ENCODE data around the gene ADAMTS3. TPM values are rescaled to one million over a fixed set of nuclear protein-coding genes. Genes with fewer than 3 reads are reported as not detected.
"Not testable (repeated sequence)": the region's sequence is repeated elsewhere in the genome, so short reads cannot be mapped to it uniquely, and the experiment has no call there.

Gene ADAMTS3
- total and polyA plus RNA-seq, 7 experiments from 2014 or later, result 0.07 TPM; not detected in 6

DNA sequence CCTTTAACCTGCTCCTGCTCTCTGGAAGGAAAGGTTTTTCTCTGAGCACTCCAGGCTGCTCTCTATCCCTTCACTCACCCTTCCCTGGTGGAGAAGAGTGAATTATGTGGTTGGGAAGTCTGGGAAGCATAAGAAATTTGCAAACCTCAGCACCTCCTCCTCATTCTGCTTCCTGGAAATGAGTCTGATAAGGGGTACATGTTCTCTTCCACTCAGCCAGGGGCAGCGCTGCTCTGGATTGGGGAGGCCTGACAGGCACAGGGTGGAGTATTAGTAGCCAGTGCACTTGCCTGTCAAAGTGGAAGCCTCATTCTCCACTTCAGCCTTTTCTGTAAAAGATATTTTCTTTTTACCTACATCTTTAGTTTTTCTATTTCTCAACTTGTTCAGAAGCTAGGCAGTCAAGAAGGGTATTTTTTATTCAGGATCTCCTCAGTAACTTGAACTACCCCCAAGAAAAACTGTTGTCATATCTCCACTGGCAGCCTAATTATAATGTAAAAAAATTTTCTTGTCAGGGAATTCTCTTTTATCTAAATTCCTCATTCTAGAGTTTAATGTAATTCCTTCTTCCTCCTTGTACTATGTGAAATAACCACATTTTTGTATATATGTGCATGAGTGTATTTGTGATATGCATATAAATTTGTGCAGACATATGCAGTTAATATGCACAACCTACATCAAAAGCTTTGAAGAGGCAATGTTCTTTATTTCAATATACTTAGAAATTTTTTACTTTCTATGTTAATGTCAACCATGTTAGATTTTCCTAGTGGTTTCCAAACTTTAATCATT, 15.3 kb downstream of the ADAMTS3 start:
- Histone ChIP-seq H3K9me3 (ENCODE audit: control insufficient read depth in 2 of 3, low read length in 3 of 3) (no peaks in the 10 kb centered on the region), H3K4me3 (ENCODE audit: low read length) (no peak overlapping the region), H3K36me3 (ENCODE audit: control insufficient read depth in 2 of 3, insufficient read depth in 3 of 3, low read length in 3 of 3) (no peaks in the 10 kb centered on the region), H3K27ac (ENCODE audit: low read depth, low read length) (no peak overlapping the region), H3K4me1 (ENCODE audit: control insufficient read depth in 2 of 2, insufficient read depth in 2 of 2, low read length in 2 of 2) (no peaks in the 10 kb centered on the region), H3K27me3 (ENCODE audit: control insufficient read depth in 2 of 2, insufficient read depth in 2 of 2, low read length in 2 of 2) (no peaks in the 10 kb centered on the region)
- H3K27ac Mint-ChIP-seq, result no peak overlapping the region
- H3K9me3 Mint-ChIP-seq, result peaks cover 0 to 8% (median 2%) of the 10 kb centered on the region in 11 donors
- intact Hi-C loops (cut with micrococcal nuclease), result no loop called here
- H3K4me1 Mint-ChIP-seq, result no peaks in the 10 kb centered on the region
- ATAC-seq (no peak), DNase-seq (no peak)
- peaks cover 0 to 15% (median 10%) of the 10 kb centered on the region in 5 donors for H3K27me3 Mint-ChIP-seq
- no peak overlapping the region for H3K4me3 Mint-ChIP-seq
- ChIA-PET CTCF (no interaction called here), POLR2A (no interaction called here)
- H3K36me3 Mint-ChIP-seq, result no peaks in the 10 kb centered on the region

DNA sequence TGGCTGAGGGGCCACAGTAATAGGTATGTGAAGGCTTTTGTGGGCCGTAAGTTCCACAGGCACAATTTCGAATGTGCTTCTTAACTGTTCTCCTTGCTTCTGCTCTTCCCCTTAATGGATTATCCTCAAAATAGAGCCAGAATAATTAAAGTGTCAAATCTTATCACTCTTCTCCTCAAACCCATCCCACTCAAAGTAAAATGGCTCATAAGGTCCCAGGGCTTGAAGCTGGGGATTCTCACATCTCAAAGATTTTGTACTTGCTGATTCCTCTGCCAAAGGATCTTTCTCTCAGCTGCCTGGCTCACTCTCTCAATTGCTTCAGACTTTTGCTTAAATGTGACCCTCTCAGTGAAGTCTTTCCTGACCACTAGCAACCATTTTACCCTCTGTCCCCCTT, 16.6 kb downstream of the ADAMTS3 start:
- CTCF ChIA-PET, result no interaction called here

DNA sequence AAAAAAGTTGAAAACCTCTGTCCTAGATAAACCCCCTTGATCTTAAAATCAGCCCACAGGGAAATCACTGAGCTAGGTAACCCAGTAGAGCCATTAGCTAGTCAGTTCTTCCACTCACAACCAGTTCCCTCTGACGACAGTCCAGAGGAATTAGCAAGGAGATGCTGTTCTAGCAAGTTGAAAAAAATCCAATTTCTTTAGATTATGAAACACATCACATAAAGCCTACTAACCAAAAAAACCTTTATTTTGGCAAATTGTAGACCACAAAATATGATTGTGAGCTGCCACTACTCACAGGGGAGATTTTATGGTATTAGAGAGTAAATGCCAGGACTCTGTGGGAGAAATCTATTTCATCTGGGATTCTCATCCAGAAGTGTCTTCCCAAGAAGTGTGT, 22.6 kb downstream of the ADAMTS3 start:
- Mint-ChIP-seq H3K36me3 (no peaks in the 10 kb centered on the region), H3K4me3 (no peak overlapping the region), H3K27ac (no peak overlapping the region), H3K9me3 (peaks cover 0 to 8% (median 0%) of the 10 kb centered on the region in 11 donors), H3K4me1 (no peaks in the 10 kb centered on the region), H3K27me3 (peaks cover 0 to 4% (median 0%) of the 10 kb centered on the region in 5 donors)
- CTCF ChIA-PET, result no interaction called here
- POLR2A ChIA-PET, result no interaction called here
- no peaks in the 10 kb centered on the region for H3K4me1 ChIP-seq (ENCODE audit: control insufficient read depth in 2 of 2, insufficient read depth in 2 of 2, low read length in 2 of 2)
- ATAC-seq, result no peak
- no peak for DNase-seq
- no peak overlapping the region for H3K4me3 ChIP-seq (ENCODE audit: low read length)
- no peak overlapping the region for H3K27ac ChIP-seq (ENCODE audit: low read depth, low read length)
- no peaks in the 10 kb centered on the region for H3K9me3 ChIP-seq (ENCODE audit: control insufficient read depth in 2 of 3, low read length in 3 of 3)
- H3K36me3 ChIP-seq (ENCODE audit: control insufficient read depth in 2 of 3, insufficient read depth in 3 of 3, low read length in 3 of 3), result no peaks in the 10 kb centered on the region
- H3K27me3 ChIP-seq (ENCODE audit: control insufficient read depth in 2 of 2, insufficient read depth in 2 of 2, low read length in 2 of 2), result peaks cover 0 to 5% of the 10 kb centered on the region in 2 donors
- intact Hi-C loops (cut with micrococcal nuclease), result no loop called here

More for the DNA sequence above, 16.6 kb downstream of the ADAMTS3 start:
- H3K4me1 Mint-ChIP-seq, result no peaks in the 10 kb centered on the region
- no peak for ATAC-seq
- DNase-seq, result no peak
- H3K27ac Mint-ChIP-seq, result no peak overlapping the region
- H3K36me3 ChIP-seq (ENCODE audit: control insufficient read depth in 2 of 3, insufficient read depth in 3 of 3, low read length in 3 of 3), result no peaks in the 10 kb centered on the region
- peaks cover 0 to 8% (median 0%) of the 10 kb centered on the region in 11 donors for H3K9me3 Mint-ChIP-seq
- H3K4me3 ChIP-seq (ENCODE audit: low read length), result no peak overlapping the region
- H3K27me3 Mint-ChIP-seq, result peaks cover 0 to 10% (median 6%) of the 10 kb centered on the region in 5 donors
- POLR2A ChIA-PET, result no interaction called here
- H3K27me3 ChIP-seq (ENCODE audit: control insufficient read depth in 2 of 2, insufficient read depth in 2 of 2, low read length in 2 of 2), result no peaks in the 10 kb centered on the region
- H3K4me3 Mint-ChIP-seq, result no peak overlapping the region
- intact Hi-C loops (cut with micrococcal nuclease), result no loop called here
- no peaks in the 10 kb centered on the region for H3K9me3 ChIP-seq (ENCODE audit: control insufficient read depth in 2 of 3, low read length in 3 of 3)
- no peaks in the 10 kb centered on the region for H3K36me3 Mint-ChIP-seq
- H3K4me1 ChIP-seq (ENCODE audit: control insufficient read depth in 2 of 2, insufficient read depth in 2 of 2, low read length in 2 of 2), result no peaks in the 10 kb centered on the region
- no peak overlapping the region for H3K27ac ChIP-seq (ENCODE audit: low read depth, low read length)

DNA sequence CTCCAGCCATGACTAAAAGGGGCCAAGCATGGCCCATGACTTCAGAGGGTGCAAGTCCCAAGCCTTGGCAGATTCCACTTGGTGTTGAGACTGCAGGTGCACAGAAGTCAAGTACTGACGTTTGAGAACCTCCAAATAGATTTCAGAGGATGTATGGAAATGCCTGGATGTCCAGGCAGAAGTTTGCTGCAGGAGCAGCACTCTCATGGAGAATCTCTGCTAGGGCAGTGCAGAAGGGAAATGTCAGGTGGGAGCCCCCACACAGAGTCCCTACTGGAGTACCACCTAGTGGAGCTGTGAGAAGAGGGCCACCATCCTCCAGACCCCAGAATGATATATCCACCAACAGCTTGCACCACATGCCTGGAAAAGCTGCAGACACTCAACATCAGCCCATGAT, 28.3 kb downstream of the ADAMTS3 start:
- H3K9me3 Mint-ChIP-seq, result peaks cover 0 to 30% (median 8%) of the 10 kb centered on the region in 11 donors
- H3K36me3 ChIP-seq (ENCODE audit: control insufficient read depth in 2 of 3, insufficient read depth in 3 of 3, low read length in 3 of 3); CTCF ChIA-PET; DNase-seq; H3K36me3 Mint-ChIP-seq; H3K27me3 ChIP-seq (ENCODE audit: control insufficient read depth in 2 of 2, insufficient read depth in 2 of 2, low read length in 2 of 2); H3K4me3 ChIP-seq (ENCODE audit: low read length); H3K4me3 Mint-ChIP-seq; H3K9me3 ChIP-seq (ENCODE audit: control insufficient read depth in 2 of 3, low read length in 3 of 3); H3K27me3 Mint-ChIP-seq; intact Hi-C loops (cut with micrococcal nuclease); ATAC-seq; H3K27ac ChIP-seq (ENCODE audit: low read depth, low read length); H3K27ac Mint-ChIP-seq; POLR2A ChIA-PET; H3K4me1 ChIP-seq (ENCODE audit: control insufficient read depth in 2 of 2, insufficient read depth in 2 of 2, low read length in 2 of 2); H3K4me1 Mint-ChIP-seq: not testable (repeated sequence)

DNA sequence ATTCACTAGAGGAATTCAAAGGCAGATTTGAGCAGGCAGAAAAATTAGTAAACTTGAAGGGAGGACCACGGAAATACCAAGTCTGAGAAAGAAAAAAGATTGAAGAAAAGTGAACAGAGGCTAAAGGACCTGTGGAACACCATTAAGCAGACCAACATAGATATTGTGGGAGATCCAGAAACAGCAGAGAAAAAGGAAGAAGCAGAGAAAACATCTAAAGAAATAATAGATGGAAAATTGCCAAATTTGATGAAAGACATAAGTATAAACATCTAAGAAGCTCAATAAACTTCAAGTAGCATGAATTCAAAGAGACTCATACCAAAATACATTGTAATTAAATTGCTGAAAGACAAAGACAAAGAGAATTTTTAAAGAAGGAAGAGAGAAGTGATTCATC, 31.0 kb downstream of the ADAMTS3 start:
- intact Hi-C loops (cut with micrococcal nuclease), result no loop called here
- POLR2A ChIA-PET, result no interaction called here
- Mint-ChIP-seq H3K36me3 (no peaks in the 10 kb centered on the region), H3K4me1 (no peaks in the 10 kb centered on the region), H3K27ac (no peak overlapping the region), H3K27me3 (no peaks in the 10 kb centered on the region), H3K4me3 (no peak overlapping the region), H3K9me3 (peaks cover 0 to 30% (median 8%) of the 10 kb centered on the region in 11 donors)
- no peak for DNase-seq
- Histone ChIP-seq H3K4me1 (ENCODE audit: control insufficient read depth in 2 of 2, insufficient read depth in 2 of 2, low read length in 2 of 2) (no peaks in the 10 kb centered on the region), H3K27ac (ENCODE audit: low read depth, low read length) (no peak overlapping the region), H3K4me3 (ENCODE audit: low read length) (no peak overlapping the region), H3K27me3 (ENCODE audit: control insufficient read depth in 2 of 2, insufficient read depth in 2 of 2, low read length in 2 of 2) (no peaks in the 10 kb centered on the region), H3K9me3 (ENCODE audit: control insufficient read depth in 2 of 3, low read length in 3 of 3) (no peaks in the 10 kb centered on the region), H3K36me3 (ENCODE audit: control insufficient read depth in 2 of 3, insufficient read depth in 3 of 3, low read length in 3 of 3) (no peaks in the 10 kb centered on the region)
- no peak for ATAC-seq
- CTCF ChIA-PET, result no interaction called here

DNA sequence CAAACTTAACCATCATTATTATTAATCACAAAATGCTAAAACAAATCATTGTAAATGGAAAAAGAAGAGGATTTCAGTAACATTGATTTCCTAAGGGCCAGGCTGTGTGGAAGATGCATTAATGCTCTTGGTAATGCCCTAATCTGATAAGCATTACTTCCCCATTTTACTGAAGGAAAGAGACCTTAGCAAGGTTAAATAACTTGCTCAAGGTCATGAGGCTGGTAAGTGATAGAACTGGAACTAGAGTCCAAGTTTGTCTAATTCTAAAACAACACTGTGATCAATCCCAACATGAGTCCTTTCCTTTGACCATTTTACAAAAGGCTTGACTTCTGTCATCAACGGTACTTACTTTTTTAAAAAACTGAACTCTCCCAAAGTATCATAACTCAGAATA, 32.6 kb downstream of the ADAMTS3 start:
- Mint-ChIP-seq H3K36me3 (no peaks in the 10 kb centered on the region), H3K9me3 (peaks cover 0 to 26% (median 7%) of the 10 kb centered on the region in 11 donors), H3K4me3 (no peak overlapping the region), H3K27ac (no peak overlapping the region), H3K4me1 (no peaks in the 10 kb centered on the region), H3K27me3 (no peaks in the 10 kb centered on the region)
- CTCF ChIA-PET, result no interaction called here
- DNase-seq (no peak), ATAC-seq (no peak)
- Histone ChIP-seq H3K4me1 (ENCODE audit: control insufficient read depth in 2 of 2, insufficient read depth in 2 of 2, low read length in 2 of 2) (no peaks in the 10 kb centered on the region), H3K36me3 (ENCODE audit: control insufficient read depth in 2 of 3, insufficient read depth in 3 of 3, low read length in 3 of 3) (no peaks in the 10 kb centered on the region), H3K27me3 (ENCODE audit: control insufficient read depth in 2 of 2, insufficient read depth in 2 of 2, low read length in 2 of 2) (no peaks in the 10 kb centered on the region), H3K27ac (ENCODE audit: low read depth, low read length) (no peak overlapping the region), H3K4me3 (ENCODE audit: low read length) (no peak overlapping the region), H3K9me3 (ENCODE audit: control insufficient read depth in 2 of 3, low read length in 3 of 3) (no peaks in the 10 kb centered on the region)
- POLR2A ChIA-PET, result no interaction called here
- intact Hi-C loops (cut with micrococcal nuclease), result no loop called here

DNA sequence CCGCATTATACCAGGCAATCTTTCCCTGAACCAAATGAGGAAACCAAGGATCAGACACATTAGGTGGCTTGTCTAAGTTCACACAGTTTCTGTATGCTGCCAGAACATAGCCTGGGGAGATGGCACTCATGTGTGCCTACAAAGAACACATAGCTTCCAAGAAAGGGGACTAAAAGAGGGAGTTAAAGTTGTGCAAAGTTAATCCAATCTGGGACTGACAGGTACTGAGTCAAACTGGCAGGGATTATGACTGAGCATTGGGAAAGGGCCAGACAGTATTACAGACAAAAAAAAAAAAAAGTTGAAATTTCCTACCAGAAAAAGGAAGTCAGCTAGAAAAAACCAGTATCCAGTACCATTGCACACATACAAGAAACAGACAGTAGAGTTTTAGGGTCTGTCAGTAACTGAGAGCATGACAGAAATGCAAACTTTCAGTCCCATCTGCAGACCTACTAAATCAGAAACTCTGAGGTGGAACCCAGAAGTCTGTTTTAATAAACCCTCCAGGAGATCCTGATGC, 37.2 kb downstream of the ADAMTS3 start:
- ATAC-seq (peak; percentile 24), DNase-seq (no peak)
- ChIA-PET POLR2A (interaction anchor here (0.7 kb wide), 1 partner anchor 728 kb away, joined by 3 read pairs; no protein-coding TSS in a partner anchor), CTCF (no interaction called here)
- Mint-ChIP-seq H3K27me3 (no peaks in the 10 kb centered on the region), H3K27ac (no peak overlapping the region), H3K36me3 (no peaks in the 10 kb centered on the region), H3K4me3 (no peak overlapping the region), H3K9me3 (peaks cover 0 to 2% (median 0%) of the 10 kb centered on the region in 11 donors), H3K4me1 (no peaks in the 10 kb centered on the region)
- intact Hi-C loops (cut with micrococcal nuclease), result no loop called here
- no peaks in the 10 kb centered on the region for H3K4me1 ChIP-seq (ENCODE audit: control insufficient read depth in 2 of 2, insufficient read depth in 2 of 2, low read length in 2 of 2)
- no peaks in the 10 kb centered on the region for H3K36me3 ChIP-seq (ENCODE audit: control insufficient read depth in 2 of 3, insufficient read depth in 3 of 3, low read length in 3 of 3)
- H3K4me3 ChIP-seq (ENCODE audit: low read length), result no peak overlapping the region
- no peaks in the 10 kb centered on the region for H3K27me3 ChIP-seq (ENCODE audit: control insufficient read depth in 2 of 2, insufficient read depth in 2 of 2, low read length in 2 of 2)
- no peak overlapping the region for H3K27ac ChIP-seq (ENCODE audit: low read depth, low read length)
- H3K9me3 ChIP-seq (ENCODE audit: control insufficient read depth in 2 of 3, low read length in 3 of 3), result no peaks in the 10 kb centered on the region
